Choroid plexus epithelial cell (primary cell): Measurements from ENCODE around the gene PLCH2.

ENCODE experiments used
- DNase-seq: peaks from one replicate; pipeline ENCODE4 v3.0.0-alpha.2; 2010; ENCODE audit warnings: low read depth
- H3K4me3 ChIP-seq: 2 replicates; pipeline ENCODE4 v1.5.1; 2011; ENCODE audit warnings: low read depth, mild to moderate bottlenecking, control low read depth, low read length, moderate library complexity
- TF ChIP-seq, protein P1 (sequence below): conservative IDR thresholded peaks from 2 replicates; pipeline ENCODE4 v1.5.1; 2011; ENCODE audit warnings: low read depth, mild to moderate bottlenecking, control low read depth, inconsistent platforms, low read length, moderate library complexity

PLCH2 gene

DNA sequence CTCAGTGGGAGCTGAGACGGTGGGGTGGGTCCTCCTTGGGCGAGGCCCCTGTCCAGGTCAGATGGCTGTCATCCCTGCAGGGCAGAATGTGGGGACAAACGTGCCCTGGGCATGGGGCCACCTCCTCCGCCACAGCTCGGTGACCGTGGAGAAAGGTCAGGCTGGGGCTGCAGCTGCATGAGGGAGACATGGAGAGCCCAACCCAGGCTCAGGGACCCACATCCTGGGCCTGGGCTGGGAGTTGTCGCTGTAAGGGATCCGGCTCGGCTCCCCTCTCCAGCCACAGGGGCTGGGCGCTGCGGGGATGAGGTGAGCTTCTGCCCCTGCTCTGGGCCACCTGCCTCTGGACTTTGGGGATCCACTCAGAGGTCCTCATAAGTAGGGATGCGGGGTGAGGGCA, 518 bp upstream of the PLCH2 start:
- H3K4me3 ChIP-seq = no peak overlapping the region
- TF ChIP-seq, protein P1, sequence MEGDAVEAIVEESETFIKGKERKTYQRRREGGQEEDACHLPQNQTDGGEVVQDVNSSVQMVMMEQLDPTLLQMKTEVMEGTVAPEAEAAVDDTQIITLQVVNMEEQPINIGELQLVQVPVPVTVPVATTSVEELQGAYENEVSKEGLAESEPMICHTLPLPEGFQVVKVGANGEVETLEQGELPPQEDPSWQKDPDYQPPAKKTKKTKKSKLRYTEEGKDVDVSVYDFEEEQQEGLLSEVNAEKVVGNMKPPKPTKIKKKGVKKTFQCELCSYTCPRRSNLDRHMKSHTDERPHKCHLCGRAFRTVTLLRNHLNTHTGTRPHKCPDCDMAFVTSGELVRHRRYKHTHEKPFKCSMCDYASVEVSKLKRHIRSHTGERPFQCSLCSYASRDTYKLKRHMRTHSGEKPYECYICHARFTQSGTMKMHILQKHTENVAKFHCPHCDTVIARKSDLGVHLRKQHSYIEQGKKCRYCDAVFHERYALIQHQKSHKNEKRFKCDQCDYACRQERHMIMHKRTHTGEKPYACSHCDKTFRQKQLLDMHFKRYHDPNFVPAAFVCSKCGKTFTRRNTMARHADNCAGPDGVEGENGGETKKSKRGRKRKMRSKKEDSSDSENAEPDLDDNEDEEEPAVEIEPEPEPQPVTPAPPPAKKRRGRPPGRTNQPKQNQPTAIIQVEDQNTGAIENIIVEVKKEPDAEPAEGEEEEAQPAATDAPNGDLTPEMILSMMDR = no peak

DNA sequence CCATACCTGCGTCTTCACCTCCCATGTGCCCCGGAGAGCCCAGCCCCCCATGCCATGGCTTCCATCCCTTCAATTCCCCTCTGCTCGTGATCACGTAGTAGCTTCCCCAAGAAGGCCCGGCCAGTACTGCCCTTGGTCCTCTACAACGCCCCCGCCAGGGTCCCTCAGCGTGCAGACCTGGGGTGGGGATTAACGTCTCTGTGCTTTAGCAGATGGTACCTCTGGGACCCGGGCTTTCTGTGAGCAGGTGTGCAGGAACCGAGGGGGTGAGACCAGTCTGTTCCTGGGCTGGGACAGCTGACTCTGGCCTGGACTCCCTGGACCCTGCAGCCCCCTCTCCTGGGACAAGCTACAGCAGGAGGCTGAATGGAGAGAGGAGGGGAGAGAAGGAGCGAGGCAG, 1.2 kb downstream of the PLCH2 start:
- H3K4me3 ChIP-seq = no peak overlapping the region
- TF ChIP-seq, protein P1 = no peak
- no peak for DNase-seq

More for the DNA sequence above, 518 bp upstream of the PLCH2 start:
- no peak for DNase-seq

DNA sequence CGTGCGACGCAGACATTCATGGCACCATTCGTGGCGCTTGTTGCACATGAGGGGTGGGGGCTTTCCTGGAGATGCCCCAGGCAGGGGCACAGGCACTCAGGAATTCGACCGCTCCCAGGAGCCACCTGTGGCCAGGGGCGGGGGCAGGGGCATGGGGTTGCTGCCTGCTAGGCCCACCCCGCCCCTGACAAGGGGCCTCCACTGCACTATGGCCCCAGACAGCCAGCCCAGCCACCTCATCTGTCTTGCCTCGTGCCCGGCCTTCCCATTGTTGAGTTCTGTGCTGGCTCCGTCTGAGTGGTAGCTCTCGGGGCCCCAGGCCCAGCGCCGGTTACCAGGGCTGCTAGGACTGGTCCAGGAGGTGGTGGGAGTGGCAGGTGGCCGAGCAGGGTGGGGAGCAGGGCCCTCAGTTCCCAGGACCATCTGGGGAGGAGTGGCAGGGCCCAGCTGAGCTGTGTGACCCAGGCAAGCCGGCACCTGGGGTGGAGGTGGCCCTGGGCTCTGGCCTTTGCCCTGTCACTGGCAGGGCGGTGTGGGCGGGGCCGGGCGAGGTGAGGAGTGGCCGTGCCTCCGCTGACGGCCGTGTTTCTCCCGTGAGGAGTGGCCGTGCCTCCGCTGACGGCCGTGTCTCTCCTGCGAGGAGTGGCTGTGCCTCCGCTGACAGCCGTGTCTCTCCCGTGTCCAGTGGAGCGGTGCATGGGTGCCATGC, 1.9 kb downstream of the PLCH2 start:
- DNase-seq = no peak
- TF ChIP-seq, protein P1 = no peak
- H3K4me3 ChIP-seq = no peak overlapping the region

DNA sequence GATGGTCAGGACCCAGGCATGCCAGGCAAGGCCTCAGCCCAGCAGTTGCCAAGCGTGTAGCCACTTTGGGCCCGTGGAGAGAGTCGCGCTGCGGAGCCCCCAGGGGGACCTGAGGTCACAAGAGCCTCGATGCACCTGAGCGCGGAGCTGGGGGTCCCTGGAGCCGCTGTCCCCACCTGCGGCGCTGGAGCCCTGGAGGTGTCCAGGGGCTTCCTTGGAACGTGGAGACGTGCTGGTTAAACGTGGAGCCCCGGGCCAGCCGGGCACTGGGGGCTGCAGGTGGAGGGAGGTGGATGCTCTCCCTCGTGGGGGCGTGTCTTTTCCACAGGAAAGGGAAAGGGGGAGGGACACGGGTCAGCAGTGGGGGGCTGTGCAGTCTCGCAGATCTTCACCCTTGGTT, 3.1 kb downstream of the PLCH2 start:
- no peak overlapping the region for H3K4me3 ChIP-seq
- TF ChIP-seq, protein P1 = no peak
- DNase-seq = no peak

DNA sequence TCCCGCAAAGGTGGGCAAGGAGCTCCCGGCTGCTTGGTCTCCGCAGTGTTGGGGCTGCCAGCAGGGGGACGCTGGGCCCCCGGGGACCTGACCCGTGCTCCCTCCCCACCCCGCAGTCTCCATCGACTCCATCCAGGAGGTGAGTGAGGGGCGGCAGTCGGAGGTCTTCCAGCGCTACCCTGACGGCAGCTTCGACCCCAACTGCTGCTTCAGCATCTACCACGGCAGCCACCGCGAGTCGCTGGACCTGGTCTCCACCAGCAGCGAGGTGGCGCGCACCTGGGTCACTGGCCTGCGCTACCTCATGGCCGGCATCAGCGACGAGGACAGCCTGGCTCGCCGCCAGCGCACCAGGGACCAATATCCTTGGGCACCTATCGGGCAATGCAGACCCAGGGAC, 3.5 kb downstream of the PLCH2 start:
- no peak overlapping the region for H3K4me3 ChIP-seq
- TF ChIP-seq, protein P1 = no peak

DNA sequence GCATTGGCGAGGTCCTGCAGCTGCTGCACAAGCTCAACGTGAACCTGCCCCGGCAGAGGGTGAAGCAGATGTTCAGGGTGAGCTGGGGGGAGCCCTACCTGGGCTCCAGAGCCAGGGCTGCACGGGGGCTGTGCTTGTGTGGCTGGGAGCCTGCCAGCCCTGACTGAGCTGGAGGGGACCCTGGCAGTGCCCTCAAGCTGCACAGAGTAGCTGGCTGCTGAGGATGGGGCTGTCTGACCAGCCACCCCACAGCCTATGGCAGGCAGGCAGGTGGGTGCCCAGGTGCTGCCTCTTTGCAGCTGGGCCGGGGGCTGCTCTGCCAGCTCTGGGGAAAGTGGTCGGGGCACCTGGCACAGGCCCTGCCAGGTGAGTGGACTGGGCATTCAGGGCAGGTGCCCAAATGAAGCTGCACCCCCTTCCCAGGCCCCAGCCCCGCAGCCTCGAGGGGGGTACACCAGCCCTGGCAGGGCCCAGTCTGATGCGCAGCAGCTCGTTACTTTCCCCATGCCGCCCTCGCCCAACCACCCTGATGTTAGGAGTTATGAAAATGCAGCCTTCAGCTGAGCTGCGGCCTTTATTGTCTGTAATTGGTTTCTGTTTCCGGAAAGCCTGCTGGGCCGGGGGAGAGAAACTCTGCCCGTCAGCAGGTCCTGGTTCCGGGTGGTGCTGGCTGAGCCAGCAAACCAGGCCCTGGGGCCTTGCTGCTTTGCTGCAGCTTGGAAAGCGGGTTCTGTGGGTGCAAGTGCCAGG, 4.3 kb downstream of the PLCH2 start:
- no peak overlapping the region for H3K4me3 ChIP-seq
- TF ChIP-seq, protein P1 = no peak
- no peak for DNase-seq

More for the DNA sequence above, 3.5 kb downstream of the PLCH2 start:
- DNase-seq = no peak
